ENCODE measurements around the gene CRACR2B.

CRACR2B gene

DNA sequence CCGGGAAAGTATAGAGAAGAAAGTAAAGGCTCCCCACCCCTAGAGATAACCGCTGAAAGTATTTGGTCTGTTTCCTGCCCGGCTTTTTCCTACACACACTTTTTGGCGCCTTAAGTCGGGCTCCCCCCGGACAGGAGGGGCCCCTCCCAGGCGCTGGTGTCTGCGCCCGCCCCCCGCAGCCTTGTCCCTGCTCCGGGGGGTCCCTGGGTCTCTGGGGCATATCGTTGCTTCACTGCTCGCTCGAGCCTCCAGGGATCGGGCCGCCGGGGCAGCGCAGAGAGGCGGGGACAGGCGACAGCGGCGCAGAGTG, 928 bp upstream of the CRACR2B start (continued):
- TF ChIP-seq, protein P1, sequence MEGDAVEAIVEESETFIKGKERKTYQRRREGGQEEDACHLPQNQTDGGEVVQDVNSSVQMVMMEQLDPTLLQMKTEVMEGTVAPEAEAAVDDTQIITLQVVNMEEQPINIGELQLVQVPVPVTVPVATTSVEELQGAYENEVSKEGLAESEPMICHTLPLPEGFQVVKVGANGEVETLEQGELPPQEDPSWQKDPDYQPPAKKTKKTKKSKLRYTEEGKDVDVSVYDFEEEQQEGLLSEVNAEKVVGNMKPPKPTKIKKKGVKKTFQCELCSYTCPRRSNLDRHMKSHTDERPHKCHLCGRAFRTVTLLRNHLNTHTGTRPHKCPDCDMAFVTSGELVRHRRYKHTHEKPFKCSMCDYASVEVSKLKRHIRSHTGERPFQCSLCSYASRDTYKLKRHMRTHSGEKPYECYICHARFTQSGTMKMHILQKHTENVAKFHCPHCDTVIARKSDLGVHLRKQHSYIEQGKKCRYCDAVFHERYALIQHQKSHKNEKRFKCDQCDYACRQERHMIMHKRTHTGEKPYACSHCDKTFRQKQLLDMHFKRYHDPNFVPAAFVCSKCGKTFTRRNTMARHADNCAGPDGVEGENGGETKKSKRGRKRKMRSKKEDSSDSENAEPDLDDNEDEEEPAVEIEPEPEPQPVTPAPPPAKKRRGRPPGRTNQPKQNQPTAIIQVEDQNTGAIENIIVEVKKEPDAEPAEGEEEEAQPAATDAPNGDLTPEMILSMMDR (tag by site-specific recombination; IDR thresholded peaks at IDR 0.05): no peak
- TF ChIP-seq, protein P2, sequence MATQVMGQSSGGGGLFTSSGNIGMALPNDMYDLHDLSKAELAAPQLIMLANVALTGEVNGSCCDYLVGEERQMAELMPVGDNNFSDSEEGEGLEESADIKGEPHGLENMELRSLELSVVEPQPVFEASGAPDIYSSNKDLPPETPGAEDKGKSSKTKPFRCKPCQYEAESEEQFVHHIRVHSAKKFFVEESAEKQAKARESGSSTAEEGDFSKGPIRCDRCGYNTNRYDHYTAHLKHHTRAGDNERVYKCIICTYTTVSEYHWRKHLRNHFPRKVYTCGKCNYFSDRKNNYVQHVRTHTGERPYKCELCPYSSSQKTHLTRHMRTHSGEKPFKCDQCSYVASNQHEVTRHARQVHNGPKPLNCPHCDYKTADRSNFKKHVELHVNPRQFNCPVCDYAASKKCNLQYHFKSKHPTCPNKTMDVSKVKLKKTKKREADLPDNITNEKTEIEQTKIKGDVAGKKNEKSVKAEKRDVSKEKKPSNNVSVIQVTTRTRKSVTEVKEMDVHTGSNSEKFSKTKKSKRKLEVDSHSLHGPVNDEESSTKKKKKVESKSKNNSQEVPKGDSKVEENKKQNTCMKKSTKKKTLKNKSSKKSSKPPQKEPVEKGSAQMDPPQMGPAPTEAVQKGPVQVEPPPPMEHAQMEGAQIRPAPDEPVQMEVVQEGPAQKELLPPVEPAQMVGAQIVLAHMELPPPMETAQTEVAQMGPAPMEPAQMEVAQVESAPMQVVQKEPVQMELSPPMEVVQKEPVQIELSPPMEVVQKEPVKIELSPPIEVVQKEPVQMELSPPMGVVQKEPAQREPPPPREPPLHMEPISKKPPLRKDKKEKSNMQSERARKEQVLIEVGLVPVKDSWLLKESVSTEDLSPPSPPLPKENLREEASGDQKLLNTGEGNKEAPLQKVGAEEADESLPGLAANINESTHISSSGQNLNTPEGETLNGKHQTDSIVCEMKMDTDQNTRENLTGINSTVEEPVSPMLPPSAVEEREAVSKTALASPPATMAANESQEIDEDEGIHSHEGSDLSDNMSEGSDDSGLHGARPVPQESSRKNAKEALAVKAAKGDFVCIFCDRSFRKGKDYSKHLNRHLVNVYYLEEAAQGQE (tag by site-specific recombination; IDR thresholded peaks at IDR 0.05): no peak
- TF ChIP-seq GLIS1 (tag by site-specific recombination; IDR thresholded peaks at IDR 0.05) (peak; percentile 90), ZNF132 (tag by site-specific recombination; IDR thresholded peaks at IDR 0.05; ENCODE audit: borderline replicate concordance) (no peak), ZIC2 (tag by site-specific recombination; IDR thresholded peaks at IDR 0.05) (peak; percentile 70), ZBTB17 (tag by site-specific recombination; IDR thresholded peaks at IDR 0.05) (no peak), ZNF426 (tag by site-specific recombination; IDR thresholded peaks at IDR 0.05) (no peak), KLF1 (tag by site-specific recombination; IDR thresholded peaks at IDR 0.05) (no peak), ZBTB7A (tag by site-specific recombination; IDR thresholded peaks at IDR 0.05; ENCODE audit: low read depth) (no peak), ZNF664 (tag by site-specific recombination; IDR thresholded peaks at IDR 0.05) (no peak), ZNF391 (tag by site-specific recombination; IDR thresholded peaks at IDR 0.05; ENCODE audit: borderline replicate concordance, low read depth) (no peak), ZNF514 (tag by site-specific recombination; IDR thresholded peaks at IDR 0.05) (no peak), ZNF555 (tag by site-specific recombination; conservative IDR thresholded peaks at IDR 0.05) (no peak), ZBTB21 (tag by site-specific recombination; IDR thresholded peaks at IDR 0.05) (no peak), REPIN1 (tag by site-specific recombination; IDR thresholded peaks at IDR 0.05; ENCODE audit: low read depth) (no peak), ZNF521 (tag by site-specific recombination; IDR thresholded peaks at IDR 0.05) (no peak)
- TF ChIP-seq, protein P3, sequence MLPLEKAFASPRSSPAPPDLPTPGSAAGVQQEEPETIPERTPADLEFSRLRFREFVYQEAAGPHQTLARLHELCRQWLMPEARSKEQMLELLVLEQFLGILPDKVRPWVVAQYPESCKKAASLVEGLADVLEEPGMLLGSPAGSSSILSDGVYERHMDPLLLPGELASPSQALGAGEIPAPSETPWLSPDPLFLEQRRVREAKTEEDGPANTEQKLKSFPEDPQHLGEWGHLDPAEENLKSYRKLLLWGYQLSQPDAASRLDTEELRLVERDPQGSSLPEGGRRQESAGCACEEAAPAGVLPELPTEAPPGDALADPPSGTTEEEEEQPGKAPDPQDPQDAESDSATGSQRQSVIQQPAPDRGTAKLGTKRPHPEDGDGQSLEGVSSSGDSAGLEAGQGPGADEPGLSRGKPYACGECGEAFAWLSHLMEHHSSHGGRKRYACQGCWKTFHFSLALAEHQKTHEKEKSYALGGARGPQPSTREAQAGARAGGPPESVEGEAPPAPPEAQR (tag by site-specific recombination; IDR thresholded peaks at IDR 0.05): no peak
- TF ChIP-seq, protein P4, sequence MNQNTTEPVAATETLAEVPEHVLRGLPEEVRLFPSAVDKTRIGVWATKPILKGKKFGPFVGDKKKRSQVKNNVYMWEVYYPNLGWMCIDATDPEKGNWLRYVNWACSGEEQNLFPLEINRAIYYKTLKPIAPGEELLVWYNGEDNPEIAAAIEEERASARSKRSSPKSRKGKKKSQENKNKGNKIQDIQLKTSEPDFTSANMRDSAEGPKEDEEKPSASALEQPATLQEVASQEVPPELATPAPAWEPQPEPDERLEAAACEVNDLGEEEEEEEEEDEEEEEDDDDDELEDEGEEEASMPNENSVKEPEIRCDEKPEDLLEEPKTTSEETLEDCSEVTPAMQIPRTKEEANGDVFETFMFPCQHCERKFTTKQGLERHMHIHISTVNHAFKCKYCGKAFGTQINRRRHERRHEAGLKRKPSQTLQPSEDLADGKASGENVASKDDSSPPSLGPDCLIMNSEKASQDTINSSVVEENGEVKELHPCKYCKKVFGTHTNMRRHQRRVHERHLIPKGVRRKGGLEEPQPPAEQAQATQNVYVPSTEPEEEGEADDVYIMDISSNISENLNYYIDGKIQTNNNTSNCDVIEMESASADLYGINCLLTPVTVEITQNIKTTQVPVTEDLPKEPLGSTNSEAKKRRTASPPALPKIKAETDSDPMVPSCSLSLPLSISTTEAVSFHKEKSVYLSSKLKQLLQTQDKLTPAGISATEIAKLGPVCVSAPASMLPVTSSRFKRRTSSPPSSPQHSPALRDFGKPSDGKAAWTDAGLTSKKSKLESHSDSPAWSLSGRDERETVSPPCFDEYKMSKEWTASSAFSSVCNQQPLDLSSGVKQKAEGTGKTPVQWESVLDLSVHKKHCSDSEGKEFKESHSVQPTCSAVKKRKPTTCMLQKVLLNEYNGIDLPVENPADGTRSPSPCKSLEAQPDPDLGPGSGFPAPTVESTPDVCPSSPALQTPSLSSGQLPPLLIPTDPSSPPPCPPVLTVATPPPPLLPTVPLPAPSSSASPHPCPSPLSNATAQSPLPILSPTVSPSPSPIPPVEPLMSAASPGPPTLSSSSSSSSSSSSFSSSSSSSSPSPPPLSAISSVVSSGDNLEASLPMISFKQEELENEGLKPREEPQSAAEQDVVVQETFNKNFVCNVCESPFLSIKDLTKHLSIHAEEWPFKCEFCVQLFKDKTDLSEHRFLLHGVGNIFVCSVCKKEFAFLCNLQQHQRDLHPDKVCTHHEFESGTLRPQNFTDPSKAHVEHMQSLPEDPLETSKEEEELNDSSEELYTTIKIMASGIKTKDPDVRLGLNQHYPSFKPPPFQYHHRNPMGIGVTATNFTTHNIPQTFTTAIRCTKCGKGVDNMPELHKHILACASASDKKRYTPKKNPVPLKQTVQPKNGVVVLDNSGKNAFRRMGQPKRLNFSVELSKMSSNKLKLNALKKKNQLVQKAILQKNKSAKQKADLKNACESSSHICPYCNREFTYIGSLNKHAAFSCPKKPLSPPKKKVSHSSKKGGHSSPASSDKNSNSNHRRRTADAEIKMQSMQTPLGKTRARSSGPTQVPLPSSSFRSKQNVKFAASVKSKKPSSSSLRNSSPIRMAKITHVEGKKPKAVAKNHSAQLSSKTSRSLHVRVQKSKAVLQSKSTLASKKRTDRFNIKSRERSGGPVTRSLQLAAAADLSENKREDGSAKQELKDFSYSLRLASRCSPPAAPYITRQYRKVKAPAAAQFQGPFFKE (tag by site-specific recombination; IDR thresholded peaks at IDR 0.05; ENCODE audit: borderline replicate concordance): no peak
- TF ChIP-seq, protein P5, sequence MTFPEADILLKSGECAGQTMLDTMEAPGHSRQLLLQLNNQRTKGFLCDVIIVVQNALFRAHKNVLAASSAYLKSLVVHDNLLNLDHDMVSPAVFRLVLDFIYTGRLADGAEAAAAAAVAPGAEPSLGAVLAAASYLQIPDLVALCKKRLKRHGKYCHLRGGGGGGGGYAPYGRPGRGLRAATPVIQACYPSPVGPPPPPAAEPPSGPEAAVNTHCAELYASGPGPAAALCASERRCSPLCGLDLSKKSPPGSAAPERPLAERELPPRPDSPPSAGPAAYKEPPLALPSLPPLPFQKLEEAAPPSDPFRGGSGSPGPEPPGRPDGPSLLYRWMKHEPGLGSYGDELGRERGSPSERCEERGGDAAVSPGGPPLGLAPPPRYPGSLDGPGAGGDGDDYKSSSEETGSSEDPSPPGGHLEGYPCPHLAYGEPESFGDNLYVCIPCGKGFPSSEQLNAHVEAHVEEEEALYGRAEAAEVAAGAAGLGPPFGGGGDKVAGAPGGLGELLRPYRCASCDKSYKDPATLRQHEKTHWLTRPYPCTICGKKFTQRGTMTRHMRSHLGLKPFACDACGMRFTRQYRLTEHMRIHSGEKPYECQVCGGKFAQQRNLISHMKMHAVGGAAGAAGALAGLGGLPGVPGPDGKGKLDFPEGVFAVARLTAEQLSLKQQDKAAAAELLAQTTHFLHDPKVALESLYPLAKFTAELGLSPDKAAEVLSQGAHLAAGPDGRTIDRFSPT (tag by site-specific recombination; IDR thresholded peaks at IDR 0.05): no peak

All from HEK293 (cell line).